Measurements from ENCODE around the gene PRM2.

PRM2 gene

GRCh38 chr16:11249233-11250061 lies 26.8 kb downstream of the PRM2 start:
- DNase-seq (ENCODE audit: low read depth in 2 of 2, low spot score in 1 of 2) = no peak

GRCh38 chr16:11248133-11248532 lies 28.1 kb downstream of the PRM2 start:
- no peak for DNase-seq (ENCODE audit: low read depth in 2 of 2, low spot score in 1 of 2)

- DNase-seq (ENCODE audit: low read depth in 2 of 2, low spot score in 1 of 2) = no peak
Observed at GRCh38 chr16:11245988-11246387, 30.3 kb downstream of the PRM2 start.

- DNase-seq (ENCODE audit: low read depth in 2 of 2, low spot score in 1 of 2) = no peak
Observed at GRCh38 chr16:11245222-11245737, 31.0 kb downstream of the PRM2 start.

GRCh38 chr16:11242658-11243057 lies 33.6 kb downstream of the PRM2 start:
- no peak for DNase-seq (ENCODE audit: low read depth in 2 of 2, low spot score in 1 of 2)

- no peak for DNase-seq (ENCODE audit: low read depth in 2 of 2, low spot score in 1 of 2)
Observed at GRCh38 chr16:11241480-11242204, 34.6 kb downstream of the PRM2 start.

GRCh38 chr16:11240636-11241473 lies 35.4 kb downstream of the PRM2 start:
- DNase-seq (ENCODE audit: low read depth in 2 of 2, low spot score in 1 of 2) = no peak

GRCh38 chr16:11239644-11240632 lies 36.3 kb downstream of the PRM2 start:
- DNase-seq (ENCODE audit: low read depth in 2 of 2, low spot score in 1 of 2) = no peak

GRCh38 chr16:11238272-11239202 lies 37.7 kb downstream of the PRM2 start:
- no peak for DNase-seq (ENCODE audit: low read depth in 2 of 2, low spot score in 1 of 2)

- no peak for DNase-seq (ENCODE audit: low read depth in 2 of 2, low spot score in 1 of 2)
Observed at GRCh38 chr16:11236461-11237254, 39.6 kb downstream of the PRM2 start.

GRCh38 chr16:11235703-11235991 lies 40.6 kb downstream of the PRM2 start:
- no peak for DNase-seq (ENCODE audit: low read depth in 2 of 2, low spot score in 1 of 2)

- no peak for DNase-seq (ENCODE audit: low read depth in 2 of 2, low spot score in 1 of 2)
Observed at GRCh38 chr16:11234884-11235702, 41.2 kb downstream of the PRM2 start.

GRCh38 chr16:11233727-11234376 lies 42.4 kb downstream of the PRM2 start:
- DNase-seq (ENCODE audit: low read depth in 2 of 2, low spot score in 1 of 2) = peak in 1 of 2 donors; percentile 65

- DNase-seq (ENCODE audit: low read depth in 2 of 2, low spot score in 1 of 2) = peak; percentile 74 to 79
Observed at GRCh38 chr16:11232852-11233726, 43.2 kb downstream of the PRM2 start.

GRCh38 chr16:11232302-11232851 lies 43.9 kb downstream of the PRM2 start:
- DNase-seq (ENCODE audit: low read depth in 2 of 2, low spot score in 1 of 2) = no peak
